Measurements from ENCODE around the gene FAT1.

- TF ChIP-seq CTCF (IDR thresholded peaks at IDR 0.05) (no peak), POLR2A (IDR thresholded peaks at IDR 0.05) (no peak)
Observed at GRCh38 chr4:186685767-186686183, 37.9 kb downstream of the FAT1 start.

Data from thyroid gland (tissue), 4 donors.